C4-2B (cell line): ENCODE measurements around the gene MRRF.

Source experiments
- CTCF ChIP-seq: fragments of 450-650 bp; conservative IDR thresholded peaks from 2 replicates; pipeline ENCODE4 v1.5.1; 2017; ENCODE audit warnings: mild to moderate bottlenecking
- ZFX ChIP-seq: fragments of 450-650 bp; IDR thresholded peaks from 2 replicates; pipeline ENCODE4 v1.6.1; 2017

- TF ChIP-seq CTCF (peak; percentile 22; the same call in 1 of the 2 replicates), ZFX (no peak)
Observed at GRCh38 chr9:122265149-122265915, 650 bp downstream of the MRRF start.
